HepG2 (cell line): ENCODE results near the gene TNFAIP3. TPM values are rescaled to one million over a fixed set of nuclear protein-coding genes. Genes with fewer than 3 reads are reported as not detected.

Experiments used
- CC2D1A ChIP-seq: sonication (generic); formaldehyde crosslinking; IDR thresholded peaks from 2 replicates; pipeline ENCODE4 v1.8.1; 2023; ENCODE audit warnings: mild to moderate bottlenecking, missing genetic modification reagents
- CHD2 ChIP-seq: IDR thresholded peaks from 2 replicates; pipeline ENCODE4 v1.6.1; 2011; ENCODE audit warnings: low read depth, low read length, improper control_type of control experiment
- FOXA1 ChIP-seq, 2 experiments: fragments of 450-650 bp in 1 of 2; sonication (generic) in 1 of 2; formaldehyde crosslinking in 1 of 2; IDR thresholded peaks; 2 replicates each; pipeline versions ENCODE4 v1.4.0 to v1.6.1; 2016 to 2020; ENCODE audit warnings: missing genetic modification reagents in 1 of 2
- GATAD1 ChIP-seq: IDR thresholded peaks from 2 replicates; pipeline ENCODE4 v1.6.1; 2016; ENCODE audit warnings: missing genetic modification reagents, missing compliant biosample characterization
- GMEB2 ChIP-seq: IDR thresholded peaks from 2 replicates; pipeline ENCODE4 v1.6.1; 2016; ENCODE audit warnings: missing biosample characterization, missing genetic modification reagents, low read depth
- ISL2 ChIP-seq: sonication (generic); formaldehyde crosslinking; IDR thresholded peaks from 2 replicates; pipeline ENCODE4 v1.5.0; 2020; ENCODE audit warnings: missing genetic modification reagents
- KAT7 ChIP-seq: IDR thresholded peaks from 2 replicates; pipeline ENCODE4 v1.6.1; 2018; ENCODE audit warnings: borderline replicate concordance, missing compliant biosample characterization
- LBX2 ChIP-seq: sonication (generic); formaldehyde crosslinking; IDR thresholded peaks from 2 replicates; pipeline ENCODE4 v1.5.0; 2020; ENCODE audit warnings: missing genetic modification reagents, mild to moderate bottlenecking, borderline replicate concordance
- MBD4 ChIP-seq: IDR thresholded peaks from 2 replicates; pipeline ENCODE4 v1.6.1; 2012; ENCODE audit warnings: low read length, inconsistent platforms, borderline replicate concordance
- PCBP1 ChIP-seq: fragments of 200-400 bp; formaldehyde crosslinking; IDR thresholded peaks from 2 replicates; pipeline ENCODE4 v1.6.1; 2017; ENCODE audit warnings: mild to moderate bottlenecking, low read depth, low read length, borderline replicate concordance
- PITX1 ChIP-seq: sonication (generic); formaldehyde crosslinking; IDR thresholded peaks from 2 replicates; pipeline ENCODE4 v1.5.1; 2020; ENCODE audit warnings: mild to moderate bottlenecking, missing genetic modification reagents
- PREB ChIP-seq: sonication (generic); formaldehyde crosslinking; IDR thresholded peaks from 2 replicates; pipeline ENCODE4 v1.4.0; 2020; ENCODE audit warnings: missing genetic modification reagents
- SAFB2 ChIP-seq: sonication (generic); formaldehyde crosslinking; IDR thresholded peaks from 2 replicates; pipeline ENCODE4 v1.5.1; 2020; ENCODE audit warnings: missing genetic modification reagents, low read depth, mild to moderate bottlenecking, borderline replicate concordance
- SAP130 ChIP-seq: IDR thresholded peaks from 2 replicates; pipeline ENCODE4 v1.6.1; 2016; ENCODE audit warnings: low read depth
- STAT6 ChIP-seq: sonication (generic); formaldehyde crosslinking; IDR thresholded peaks from 2 replicates; pipeline ENCODE4 v1.4.0; 2020; ENCODE audit warnings: missing genetic modification reagents, mild to moderate bottlenecking, borderline replicate concordance
- ZFP82 ChIP-seq: sonication (generic); formaldehyde crosslinking; IDR thresholded peaks from 2 replicates; pipeline ENCODE4 v1.5.1; 2020; ENCODE audit warnings: mild to moderate bottlenecking, missing genetic modification reagents, borderline replicate concordance
- ZMYM3 ChIP-seq: sonication (generic); formaldehyde crosslinking; IDR thresholded peaks from 2 replicates; pipeline ENCODE4 v1.5.1; 2020; ENCODE audit warnings: mild to moderate bottlenecking, missing genetic modification reagents
- ZNF317 ChIP-seq: sonication (generic); formaldehyde crosslinking; IDR thresholded peaks from 2 replicates; pipeline ENCODE4 v1.5.0; 2020; ENCODE audit warnings: mild to moderate bottlenecking, missing genetic modification reagents
- ZNF496 ChIP-seq: sonication (generic); formaldehyde crosslinking; IDR thresholded peaks from 2 replicates; pipeline ENCODE4 v1.8.1; 2023; ENCODE audit warnings: mild to moderate bottlenecking, moderate library complexity, missing genetic modification reagents; ENCODE audit not compliant: insufficient replicate concordance
- ZNF530 ChIP-seq: sonication (generic); formaldehyde crosslinking; IDR thresholded peaks from 2 replicates; pipeline ENCODE4 v1.5.0; 2020; ENCODE audit warnings: low read depth, mild to moderate bottlenecking, missing genetic modification reagents
- ZNF580 ChIP-seq: IDR thresholded peaks from 2 replicates; pipeline ENCODE4 v1.6.1; 2016; ENCODE audit warnings: low read depth, borderline replicate concordance
- ZNF615 ChIP-seq: sonication (generic); formaldehyde crosslinking; IDR thresholded peaks from 2 replicates; pipeline ENCODE4 v1.5.0; 2020; ENCODE audit warnings: mild to moderate bottlenecking, missing genetic modification reagents, borderline replicate concordance
- ZNF784 ChIP-seq: sonication (generic); formaldehyde crosslinking; IDR thresholded peaks from 2 replicates; pipeline ENCODE4 v1.5.1; 2020; ENCODE audit warnings: missing genetic modification reagents, mild to moderate bottlenecking, borderline replicate concordance
- polyA plus RNA-seq, 8 experiments: library from polyadenylated mRNA; depleted of rRNA in 3 of 8; stranded (reverse) in 7 of 8; unstranded in 1 of 8; fragments of >200 nt; fragmentation: Illumina TruSeq in 4 of 8; extraction: Trizol in 4 of 8; gene quantifications; 2 replicates each; pipeline versions ENCODE4 v1.2.1 to v1.2.3, GENCODE V29; 2011 to 2016; ENCODE audit warnings: low read depth in 4 of 8, missing spikeins in 1 of 8, mixed read lengths in 1 of 8; ENCODE audit not compliant: insufficient read depth in 1 of 8
- total RNA-seq, 5 experiments: library from RNA; depleted of rRNA; stranded (reverse); fragments of >200 nt; fragmentation: Illumina TruSeq; extraction: Trizol; gene quantifications; 2 replicates each; pipeline ENCODE4 v1.2.3, GENCODE V29; 2016; ENCODE audit warnings: low read depth in 1 of 5

The TNFAIP3 gene
- total and polyA plus RNA-seq, 2 of the 13 experiments (the other 11 are each of a cell fraction or from before 2014, with no cell fraction given): 28.2 to 47.1 TPM

GRCh38 chr6:137864812-137865508 is 2.1 kb upstream of the TNFAIP3 start (continued):
- TF ChIP-seq STAT6 (no peak), MBD4 (no peak), PREB (CRISPR knock-in tag) (no peak), SAP130 (peak; percentile 35; the same call in 1 of the 2 replicates), ZNF615 (CRISPR knock-in tag) (no peak), ZNF317 (CRISPR knock-in tag) (0 out of 2 replicates have a peak, but pooled peaks have one; percentile 55), ZNF580 (CRISPR knock-in tag) (no peak), ZMYM3 (CRISPR knock-in tag) (peak; percentile 38; the same call in 1 of the 2 replicates), ZNF530 (CRISPR knock-in tag) (no peak), CHD2 (no peak), CC2D1A (CRISPR knock-in tag) (no peak), FOXA1 (IDR thresholded peaks at IDR 0.05) (no peak), FOXA1 (CRISPR knock-in tag; IDR thresholded peaks at IDR 0.05) (peak; percentile 63), SAFB2 (no peak), GATAD1 (CRISPR knock-in tag) (no peak), GMEB2 (CRISPR knock-in tag) (no peak), PCBP1 (no peak), ZFP82 (no peak), ZNF496 (CRISPR knock-in tag) (no peak), LBX2 (no peak), PITX1 (peak; percentile 66; the same call in 1 of the 2 replicates), ZNF784 (CRISPR knock-in tag) (no peak), ISL2 (CRISPR knock-in tag) (no peak), KAT7 (no peak)
